Neutrophil (primary cell): ENCODE data around the gene PEX5.

Experiments used
- H3K27ac ChIP-seq: fragments of 200-600 bp; sonication (generic); 2 replicates; pipeline ENCODE4 v1.5.1; 2016; ENCODE audit warnings: mild to moderate bottlenecking, moderate library complexity
- H3K27me3 ChIP-seq: fragments of 200-600 bp; sonication (generic); 2 replicates; pipeline ENCODE4 v1.6.0; 2016; ENCODE audit warnings: mild to moderate bottlenecking
- H3K36me3 ChIP-seq: fragments of 200-600 bp; sonication (generic); 2 replicates; pipeline ENCODE4 v1.5.1; 2017
- H3K4me1 ChIP-seq, 2 experiments: fragments of 200-600 bp in 1 of 2; sonication (generic) in 1 of 2; 1 replicate in 1 of 2; 2 replicates in 1 of 2; pipeline versions ENCODE4 v1.5.1 to v1.6.1; 2013 to 2016; ENCODE audit warnings: low read depth in 1 of 2, low read length in 1 of 2, mild to moderate bottlenecking in 1 of 2, moderate library complexity in 1 of 2; ENCODE audit not compliant: control insufficient read depth in 1 of 2, insufficient read depth in 1 of 2
- H3K4me3 ChIP-seq, 2 experiments: fragments of 200-600 bp in 1 of 2; sonication (generic) in 1 of 2; 1 replicate in 1 of 2; 2 replicates in 1 of 2; pipeline ENCODE4 v1.5.1; 2013 to 2016; ENCODE audit warnings: low read depth in 1 of 2, low read length in 1 of 2, mild to moderate bottlenecking in 1 of 2, moderate library complexity in 1 of 2
- H3K9me3 ChIP-seq: fragments of 200-600 bp; sonication (generic); 2 replicates; pipeline ENCODE4 v1.5.1; 2016
- TF ChIP-seq, protein P1 (sequence below): fragments of 200-600 bp; sonication (generic); IDR thresholded peaks from 2 replicates; pipeline ENCODE4 v1.5.1; 2016; ENCODE audit warnings: antibody characterized with exemption

Gene PEX5

DNA sequence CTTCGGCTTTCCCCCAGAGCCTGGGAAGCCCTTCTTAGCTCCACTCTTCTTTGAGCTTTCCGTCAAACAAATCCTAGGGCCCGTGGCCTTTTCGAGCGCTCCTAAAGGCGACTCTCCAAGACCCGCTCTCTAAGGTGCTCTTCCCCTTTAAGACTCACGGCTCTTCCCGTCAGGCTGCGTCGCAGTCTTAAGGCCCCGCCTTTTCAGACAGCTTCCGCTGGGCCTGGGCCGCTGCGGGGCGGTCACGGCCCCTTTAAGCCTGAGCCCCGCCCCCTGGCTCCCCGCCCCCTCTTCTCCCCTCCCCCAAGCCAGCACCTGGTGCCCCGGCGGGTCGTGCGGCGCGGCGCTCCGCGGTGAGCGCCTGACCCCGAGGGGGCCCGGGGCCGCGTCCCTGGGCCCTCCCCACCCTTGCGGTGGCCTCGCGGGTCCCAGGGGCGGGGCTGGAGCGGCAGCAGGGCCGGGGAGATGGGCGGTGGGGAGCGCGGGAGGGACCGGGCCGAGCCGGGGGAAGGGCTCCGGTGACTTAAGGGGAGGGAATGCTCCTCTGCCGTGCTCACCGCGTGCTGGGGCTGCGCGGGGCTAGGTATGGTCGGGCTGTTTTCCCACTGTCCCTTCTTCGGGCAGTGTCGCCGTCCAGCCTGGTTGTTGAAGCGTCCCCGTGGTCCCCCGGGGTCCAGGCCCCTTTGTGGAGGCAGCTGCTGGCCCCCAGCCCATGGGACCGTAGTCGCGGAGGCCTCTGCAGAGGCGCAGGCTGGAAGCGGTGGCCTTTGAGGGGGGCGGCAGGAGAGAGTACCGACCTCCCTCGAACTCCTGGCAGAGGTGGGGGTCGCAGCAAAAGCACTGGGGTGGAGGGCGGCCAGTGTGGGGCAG lies at the start of gene PEX5:
PEX5 (plus strand) TSS at position 289 of the 870 bp plus-strand sequence. CDS start 692 bp downstream, outside the sequence.
- H3K36me3 ChIP-seq: no peaks in the 10 kb centered on the region
- H3K27ac ChIP-seq: peak within 1 kb of the TSS; percentile 84
- no peaks in the 10 kb centered on the region for H3K9me3 ChIP-seq
- TF ChIP-seq, protein P1, sequence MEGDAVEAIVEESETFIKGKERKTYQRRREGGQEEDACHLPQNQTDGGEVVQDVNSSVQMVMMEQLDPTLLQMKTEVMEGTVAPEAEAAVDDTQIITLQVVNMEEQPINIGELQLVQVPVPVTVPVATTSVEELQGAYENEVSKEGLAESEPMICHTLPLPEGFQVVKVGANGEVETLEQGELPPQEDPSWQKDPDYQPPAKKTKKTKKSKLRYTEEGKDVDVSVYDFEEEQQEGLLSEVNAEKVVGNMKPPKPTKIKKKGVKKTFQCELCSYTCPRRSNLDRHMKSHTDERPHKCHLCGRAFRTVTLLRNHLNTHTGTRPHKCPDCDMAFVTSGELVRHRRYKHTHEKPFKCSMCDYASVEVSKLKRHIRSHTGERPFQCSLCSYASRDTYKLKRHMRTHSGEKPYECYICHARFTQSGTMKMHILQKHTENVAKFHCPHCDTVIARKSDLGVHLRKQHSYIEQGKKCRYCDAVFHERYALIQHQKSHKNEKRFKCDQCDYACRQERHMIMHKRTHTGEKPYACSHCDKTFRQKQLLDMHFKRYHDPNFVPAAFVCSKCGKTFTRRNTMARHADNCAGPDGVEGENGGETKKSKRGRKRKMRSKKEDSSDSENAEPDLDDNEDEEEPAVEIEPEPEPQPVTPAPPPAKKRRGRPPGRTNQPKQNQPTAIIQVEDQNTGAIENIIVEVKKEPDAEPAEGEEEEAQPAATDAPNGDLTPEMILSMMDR: peak; percentile 39
- no peaks in the 10 kb centered on the region for H3K27me3 ChIP-seq
- H3K4me1 ChIP-seq: peaks cover 44 to 50% of the 10 kb centered on the region in 2 experiments
- peak within 1 kb of the TSS; percentile 71 to 89 for H3K4me3 ChIP-seq

DNA sequence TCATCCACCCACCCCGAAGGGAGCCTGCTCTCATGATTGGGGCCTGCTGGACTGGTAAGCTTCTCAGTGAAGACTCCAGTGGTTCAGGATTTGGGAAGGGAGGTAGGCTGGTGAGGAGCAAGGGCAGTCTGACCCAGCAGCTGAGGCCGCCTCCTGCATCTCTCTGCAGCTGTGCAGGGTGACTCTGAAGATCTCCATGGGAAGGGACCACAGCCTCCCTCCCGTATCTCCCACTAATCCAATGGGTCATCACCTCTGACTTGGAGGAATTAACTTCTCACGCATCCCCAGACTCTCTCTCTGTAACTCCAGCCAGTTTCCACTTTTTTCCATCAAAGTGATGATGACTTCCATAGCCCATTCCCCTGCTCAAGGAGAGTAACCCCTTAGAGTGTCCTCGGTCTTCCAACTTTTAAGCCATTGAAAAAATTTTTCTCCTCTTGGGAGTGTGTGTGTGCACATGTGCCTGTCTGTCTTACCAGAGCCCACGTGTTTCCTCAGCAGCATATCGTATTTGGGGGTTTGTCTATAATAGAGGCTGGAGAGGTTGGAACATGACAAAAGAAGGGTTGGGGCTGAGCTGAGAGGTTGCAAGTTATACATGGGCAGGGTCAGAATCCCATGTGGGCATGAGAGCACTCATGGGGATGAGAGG lies 48.0 kb upstream of the PEX5 start:
- H3K36me3 ChIP-seq: peaks cover 47% of the 10 kb centered on the region
- H3K27me3 ChIP-seq: no peaks in the 10 kb centered on the region
- H3K27ac ChIP-seq: no peak overlapping the region
- no peaks in the 10 kb centered on the region for H3K9me3 ChIP-seq
- TF ChIP-seq, protein P1: no peak
- peaks cover 0 to 2% of the 10 kb centered on the region in 2 experiments for H3K4me1 ChIP-seq
- no peak overlapping the region for H3K4me3 ChIP-seq

DNA sequence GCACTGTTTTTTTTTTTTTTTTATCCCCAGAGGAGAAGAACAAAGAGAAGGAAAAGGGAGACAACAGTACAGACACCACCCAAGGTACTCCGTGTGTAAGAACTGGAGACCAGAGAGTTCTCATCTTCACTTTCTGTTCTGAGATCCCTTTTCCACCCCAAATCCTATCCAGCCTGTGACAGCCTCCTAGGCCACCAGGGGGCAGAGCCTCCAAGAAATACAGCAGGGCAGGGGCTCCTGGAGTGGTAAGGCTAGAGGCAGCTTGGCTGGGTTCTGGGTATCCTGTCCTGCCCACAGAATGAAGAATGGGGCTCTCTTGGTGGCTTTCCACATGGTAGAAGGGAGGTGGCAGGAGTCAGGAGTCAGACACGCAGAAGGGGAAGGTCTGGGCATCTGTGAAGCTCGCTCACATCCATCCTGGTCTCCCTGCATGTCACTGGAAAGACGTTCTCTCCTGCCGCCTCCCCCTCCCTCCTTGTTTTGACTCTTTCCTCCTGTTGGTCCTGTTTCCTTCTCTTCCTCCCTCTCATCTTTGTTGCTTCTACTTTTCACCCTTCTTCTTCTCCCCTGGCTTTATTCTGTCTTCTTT lies 47.3 kb upstream of the PEX5 start:
- Histone ChIP-seq H3K36me3 (peaks cover 47% of the 10 kb centered on the region), H3K27ac (no peak overlapping the region), H3K4me3 (no peak overlapping the region), H3K9me3 (no peaks in the 10 kb centered on the region), H3K27me3 (no peaks in the 10 kb centered on the region), H3K4me1 (peaks cover 0 to 2% of the 10 kb centered on the region in 2 experiments)
- TF ChIP-seq, protein P1: peak; percentile 40

DNA sequence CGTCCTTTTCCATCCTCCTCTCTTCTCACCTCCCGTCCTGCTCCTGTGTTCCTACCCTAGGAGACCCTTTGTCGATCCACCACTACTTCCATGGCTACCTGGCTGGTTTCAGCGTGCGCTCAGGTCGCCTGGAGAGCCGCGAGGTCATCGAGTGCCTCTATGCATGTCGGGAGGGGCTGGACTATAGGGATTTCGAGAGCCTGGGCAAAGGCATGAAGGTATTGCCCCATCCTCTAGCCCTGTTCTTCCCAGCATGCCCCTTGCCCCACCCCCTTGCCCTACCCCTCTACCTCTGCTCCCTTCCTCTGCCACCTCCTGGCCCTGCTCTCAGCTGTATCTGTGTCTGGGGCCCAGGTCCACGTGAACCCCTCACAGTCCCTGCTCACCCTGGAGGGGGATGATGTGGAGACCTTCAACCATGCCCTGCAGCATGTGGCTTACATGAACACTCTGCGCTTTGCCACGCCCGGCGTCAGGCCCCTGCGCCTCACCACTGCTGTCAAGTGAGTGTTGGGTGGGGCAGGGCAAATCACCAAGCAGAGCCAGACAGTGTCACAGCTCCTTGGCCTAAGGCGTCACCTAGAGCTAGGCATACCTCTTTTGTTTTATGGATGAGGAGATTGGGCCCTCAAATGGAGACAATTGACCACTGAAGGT lies 46.5 kb upstream of the PEX5 start:
- no peaks in the 10 kb centered on the region for H3K9me3 ChIP-seq
- peaks cover 46% of the 10 kb centered on the region for H3K36me3 ChIP-seq
- no peaks in the 10 kb centered on the region for H3K27me3 ChIP-seq
- no peaks in the 10 kb centered on the region for H3K4me1 ChIP-seq
- no peak overlapping the region for H3K4me3 ChIP-seq
- TF ChIP-seq, protein P1: no peak
- no peak overlapping the region for H3K27ac ChIP-seq

DNA sequence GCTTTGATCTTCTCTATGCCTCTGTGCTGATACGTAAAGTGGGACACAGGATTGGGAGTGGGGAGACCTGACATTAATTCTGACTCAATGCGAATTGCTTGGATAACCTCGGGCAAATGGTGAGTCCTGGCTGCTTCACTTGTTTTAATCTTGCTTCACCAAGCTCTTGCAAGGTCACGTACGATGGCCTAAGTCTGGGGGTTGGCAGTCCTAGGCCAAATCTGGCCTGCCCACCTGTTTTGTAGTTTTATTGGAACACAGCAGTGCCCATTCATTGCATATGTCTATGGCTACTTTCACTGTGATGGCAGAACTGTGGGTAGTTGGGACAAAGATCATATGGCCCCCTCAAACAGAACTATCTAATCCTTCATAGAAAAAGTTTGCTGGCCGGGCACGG lies 45.9 kb upstream of the PEX5 start:
- Histone ChIP-seq H3K27ac (no peak overlapping the region), H3K27me3 (no peaks in the 10 kb centered on the region), H3K36me3 (peaks cover 51% of the 10 kb centered on the region), H3K9me3 (no peaks in the 10 kb centered on the region), H3K4me1 (no peaks in the 10 kb centered on the region), H3K4me3 (no peak overlapping the region)
- TF ChIP-seq, protein P1: no peak
